OCI-LY1 (cell line): Measurements from ENCODE around the gene LONRF3.

Experiments
- CTCF ChIP-seq: fragments of 200-600 bp; sonication (generic), shearing (Covaris generic); IDR thresholded peaks from 2 replicates; pipeline ENCODE4 v1.5.1; 2017; ENCODE audit warnings: mild to moderate bottlenecking, antibody characterized with exemption, low read length, moderate library complexity, mixed read lengths
- EZH2 ChIP-seq: fragments of 200-600 bp; sonication (generic), shearing (Covaris generic); IDR thresholded peaks from 2 replicates; pipeline ENCODE4 v1.8.0; 2017; ENCODE audit warnings: borderline replicate concordance, mixed run types, mild to moderate bottlenecking, antibody characterized with exemption, low read length, moderate library complexity, mixed read lengths

- no peak for TF ChIP-seq EZH2
- no peak for TF ChIP-seq CTCF
Measured at GRCh38 chrX:118948270-118948669, 26.1 kb upstream of the LONRF3 start.
